ENCODE results near the gene OTOP2. TPM values are rescaled to one million over a fixed set of nuclear protein-coding genes. Genes with fewer than 3 reads are reported as not detected.

Gene OTOP2
- total and polyA plus RNA-seq, 9 of the 15 experiments (the other 6 are each of a cell fraction or from before 2014, with no cell fraction given), result 0.04 to 0.36 (median 0.14) TPM; not detected in 1

DNA sequence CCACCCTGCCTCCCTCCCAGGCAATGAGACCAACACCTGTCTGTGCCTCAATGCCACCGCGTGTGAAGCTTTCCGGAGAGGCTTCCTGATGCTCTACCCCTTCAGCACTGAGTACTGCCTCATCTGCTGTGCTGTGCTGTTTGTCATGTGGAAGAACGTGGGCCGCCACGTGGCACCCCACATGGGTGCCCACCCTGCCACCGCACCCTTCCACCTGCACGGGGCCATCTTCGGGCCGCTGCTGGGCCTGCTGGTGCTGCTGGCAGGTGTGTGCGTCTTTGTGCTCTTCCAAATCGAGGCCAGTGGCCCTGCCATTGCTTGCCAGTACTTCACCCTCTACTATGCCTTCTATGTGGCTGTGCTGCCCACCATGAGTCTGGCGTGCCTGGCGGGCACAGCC lies 22.6 kb downstream of the OTOP2 start:
- FAIRE-seq (no peak), ATAC-seq (no peak), DNase-seq (ENCODE audit: extremely low read depth in 1 of 4, low spot score in 3 of 4) (no peak)
- Histone ChIP-seq H3K9me1 (ENCODE audit: control insufficient read depth, insufficient read depth, low read length) (no peaks in the 10 kb centered on the region), H3K79me2 (ENCODE audit: control insufficient read depth, insufficient read depth, low read length) (no peaks in the 10 kb centered on the region), H3K27ac (ENCODE audit: extremely low read depth, low read depth, low read length) (no peak overlapping the region), H4K20me1 (replicated peaks; ENCODE audit: control insufficient read depth, insufficient read depth, low read length) (no peaks in the 10 kb centered on the region), H3K9ac (ENCODE audit: insufficient read depth in 1 of 2, low read depth in 2 of 2, low read length in 2 of 2) (no peak overlapping the region; a peak in 1 of 4 replicates), H3K36me3 (ENCODE audit: control insufficient read depth, insufficient read depth, low read length) (no peaks in the 10 kb centered on the region), H2AFZ (ENCODE audit: low read depth, low read length) (no peak overlapping the region), H3K27me3 (ENCODE audit: control insufficient read depth in 2 of 2, insufficient read depth in 2 of 2, low read length in 2 of 2) (peaks cover 40 to 83% of the 10 kb centered on the region in 2 experiments), H3K4me1 (replicated peaks in 1 of 2; ENCODE audit: control insufficient read depth in 2 of 2, insufficient read depth in 2 of 2, low read length in 2 of 2) (peaks cover 0 to 15% of the 10 kb centered on the region in 2 experiments; a peak in 2 of 5 replicates), H3K4me3 (no peak overlapping the region), H3K4me2 (ENCODE audit: insufficient read depth, low read length) (no peak overlapping the region), H3K9me3 (replicated peaks; ENCODE audit: control insufficient read depth, insufficient read depth, low read depth, low read length) (no peaks in the 10 kb centered on the region)
- POLR2A ChIA-PET, result no interaction called here
- CTCF ChIA-PET (ENCODE audit: low intra/inter-chr PET ratio), result no interaction called here
- WGBS (ENCODE audit: insufficient coverage, low coverage, missing lambda C conversion rate), result 10% methylated on average over 14 of the region's 14 CpGs
- TF ChIP-seq MTA3 (IDR thresholded peaks at IDR 0.05; ENCODE audit: borderline replicate concordance) (no peak), ARNT (IDR thresholded peaks at IDR 0.05) (no peak), ZNF354B (CRISPR knock-in tag; IDR thresholded peaks at IDR 0.05) (no peak), BHLHE40 (IDR thresholded peaks at IDR 0.05; ENCODE audit: low read length) (no peak), NONO (IDR thresholded peaks at IDR 0.05; ENCODE audit: low read depth in 2 of 2, low read length in 1 of 2) (no peak), POLR2A (conservative IDR thresholded peaks at IDR 0.05) (no peak), ZNF449 (CRISPR knock-in tag; IDR thresholded peaks at IDR 0.05) (no peak)
- BruUV-seq (replicated peaks), result no TSS peak
- intact Hi-C loops (cut with micrococcal nuclease) (no loop called here), in situ Hi-C loops (cut with MboI) (no loop called here)
